ENCODE data around the gene HGF.

GRCh38 chr7:81687062-81687461 lies 82.8 kb downstream of the HGF start:
- TF ChIP-seq SRF (IDR thresholded peaks at IDR 0.05; ENCODE audit: low read depth, low read length) (no peak), BRCA1 (IDR thresholded peaks at IDR 0.05; ENCODE audit: low read depth, low read length) (no peak), CTCF (IDR thresholded peaks at IDR 0.05; ENCODE audit: control extremely low read depth in 1 of 3, insufficient read depth in 1 of 3, low read depth in 1 of 3, low read length in 3 of 3) (no peak), YY1 (IDR thresholded peaks at IDR 0.05; ENCODE audit: low read depth, low read length) (no peak), EZH2 (IDR thresholded peaks at IDR 0.05; ENCODE audit: low read depth, low read length, severe bottlenecking) (no peak), SP1 (IDR thresholded peaks at IDR 0.05; ENCODE audit: low read depth, low read length) (no peak), SIX5 (IDR thresholded peaks at IDR 0.05; ENCODE audit: low read depth, low read length) (no peak), RFX5 (IDR thresholded peaks at IDR 0.05; ENCODE audit: borderline replicate concordance, low read depth, low read length) (no peak)
